Measurements from ENCODE around the gene AATK.

GRCh38 chr17:81189670-81190530, 23.9 kb upstream of the AATK start:
- TF ChIP-seq POLR2A (IDR thresholded peaks at IDR 0.05; ENCODE audit: low read depth, low read length): no peak
- TF ChIP-seq TAF1 (IDR thresholded peaks at IDR 0.05; ENCODE audit: borderline replicate concordance, low read depth, low read length): no peak
- TF ChIP-seq POLR2AphosphoS5 (IDR thresholded peaks at IDR 0.05; ENCODE audit: low read depth, low read length): no peak
